HG02973 (cell line): ENCODE measurements around the gene KRT32.

Source experiments
- ATAC-seq: cut with Tn5 transposase; IDR thresholded peaks from one replicate; pipeline ENCODE4 v1.9.1; 2021; ENCODE audit warnings: moderate library complexity; ENCODE audit not compliant: unreplicated experiment

Gene KRT32

DNA sequence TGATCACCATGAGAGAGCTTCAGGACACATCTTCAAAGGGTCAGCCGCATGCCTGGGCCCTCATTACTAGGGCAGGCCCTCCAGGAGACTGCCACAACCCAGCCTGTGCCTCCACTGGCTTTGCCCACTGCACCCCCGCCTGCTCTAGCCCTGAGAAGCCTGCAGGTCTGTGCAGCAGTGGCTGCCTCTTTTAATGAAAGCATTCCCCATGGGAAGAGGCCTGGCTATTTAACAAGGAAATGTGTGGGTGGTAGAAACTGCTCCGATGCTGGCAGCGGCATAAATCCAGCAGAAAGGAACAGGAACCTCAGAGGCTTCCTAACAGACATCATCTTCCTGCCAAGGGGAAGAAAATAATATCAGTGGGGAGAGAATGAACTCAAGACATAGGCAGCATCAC, 375 bp upstream of the KRT32 start:
- no peak for ATAC-seq

DNA sequence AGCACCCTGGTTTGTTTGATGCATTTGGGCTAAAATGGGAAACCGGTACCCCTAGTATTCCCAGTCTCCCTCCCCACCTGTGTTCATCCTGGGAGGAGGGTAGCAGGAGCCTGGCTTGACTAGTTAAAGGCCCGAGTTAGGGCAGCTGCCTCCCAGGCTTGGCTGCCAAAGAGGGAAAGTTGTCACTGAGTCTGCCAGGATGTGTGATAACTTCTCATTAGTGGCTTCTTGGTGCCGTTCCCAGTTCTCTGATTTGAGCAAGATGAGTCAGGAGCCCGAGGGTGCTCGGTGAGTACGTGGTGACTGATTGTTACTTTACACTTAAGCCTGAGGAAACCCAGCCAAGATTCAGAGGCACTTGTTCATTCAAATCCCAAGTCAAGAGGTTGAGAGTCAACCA, 2.5 kb downstream of the KRT32 start:
- no peak for ATAC-seq

DNA sequence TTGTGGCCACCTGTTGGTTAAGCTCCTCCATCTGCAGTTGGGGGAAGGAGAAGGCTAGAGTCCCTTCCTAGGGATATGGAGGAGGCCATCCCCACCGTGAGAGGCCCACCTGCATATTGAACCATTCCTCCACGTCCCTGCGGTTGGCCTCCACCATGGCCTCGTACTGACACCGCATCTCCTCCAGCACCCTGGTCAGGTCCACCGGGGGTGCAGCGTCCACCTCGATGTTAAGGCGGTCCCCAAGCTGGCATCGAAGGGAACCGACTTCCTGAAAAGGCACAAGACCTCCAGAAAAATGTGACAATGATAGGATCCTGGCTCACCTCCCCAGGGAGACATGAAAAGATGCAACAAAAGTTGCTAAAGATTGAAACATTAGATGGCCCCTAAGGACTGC, 3.0 kb downstream of the KRT32 start:
- ATAC-seq = no peak

DNA sequence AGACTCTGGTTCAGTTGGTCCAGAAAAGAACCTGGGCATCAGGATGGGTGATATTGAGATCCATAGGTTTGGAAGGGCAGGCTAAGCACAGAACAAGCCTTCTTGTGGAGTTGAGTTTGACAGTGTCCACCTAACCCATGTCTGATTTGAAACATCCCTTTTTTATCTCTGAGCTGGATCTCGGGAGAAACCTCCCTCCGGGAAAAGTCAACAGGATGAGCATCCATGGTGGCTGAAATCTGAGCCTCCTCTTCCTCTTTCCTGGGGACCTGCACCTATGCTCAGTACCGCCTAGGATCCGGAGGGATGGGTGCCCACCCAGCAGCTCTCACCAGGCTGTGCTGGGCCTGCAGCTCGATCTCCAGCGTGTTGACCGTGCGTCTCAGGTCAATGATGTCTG, 3.4 kb downstream of the KRT32 start:
- no peak for ATAC-seq

DNA sequence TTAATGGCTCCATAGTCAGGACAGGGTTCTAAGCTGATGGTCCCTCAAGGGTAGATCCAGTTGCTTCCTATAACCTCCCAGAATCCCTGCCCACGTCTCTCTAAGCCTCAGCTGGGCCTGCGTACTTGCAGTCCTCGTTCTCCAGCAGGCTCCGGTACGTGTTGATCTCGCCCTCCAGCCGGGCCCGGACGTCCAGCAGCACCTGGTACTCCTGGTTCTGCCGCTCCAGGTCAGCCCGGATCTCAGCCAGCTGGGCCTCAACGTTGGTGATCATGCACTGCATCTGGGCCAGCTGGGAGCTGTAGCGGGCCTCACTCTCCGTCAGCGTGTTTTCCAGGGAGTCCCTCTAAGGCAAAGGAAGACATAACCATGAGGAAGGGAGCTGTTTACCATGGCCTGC, 4.5 kb downstream of the KRT32 start:
- ATAC-seq = no peak

DNA sequence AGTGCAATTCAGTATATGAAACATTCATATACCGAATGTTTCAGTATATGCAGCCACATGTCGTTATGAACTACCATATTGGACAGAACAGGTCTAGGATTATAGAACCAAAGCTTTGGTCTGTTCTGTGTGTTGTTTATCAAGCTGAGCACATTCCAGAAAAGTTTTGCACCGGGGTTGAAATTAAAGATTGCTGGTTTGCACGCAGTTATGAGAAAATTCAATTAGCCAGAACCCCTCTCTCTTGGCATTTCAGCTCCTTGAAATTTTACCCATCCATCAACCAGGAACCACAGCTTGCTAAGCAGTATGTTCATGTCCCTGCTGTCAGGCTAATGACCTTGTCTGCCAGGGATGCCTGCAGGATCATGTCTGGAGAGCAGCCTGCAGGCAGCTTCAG, 9.5 kb downstream of the KRT32 start:
- ATAC-seq = no peak

DNA sequence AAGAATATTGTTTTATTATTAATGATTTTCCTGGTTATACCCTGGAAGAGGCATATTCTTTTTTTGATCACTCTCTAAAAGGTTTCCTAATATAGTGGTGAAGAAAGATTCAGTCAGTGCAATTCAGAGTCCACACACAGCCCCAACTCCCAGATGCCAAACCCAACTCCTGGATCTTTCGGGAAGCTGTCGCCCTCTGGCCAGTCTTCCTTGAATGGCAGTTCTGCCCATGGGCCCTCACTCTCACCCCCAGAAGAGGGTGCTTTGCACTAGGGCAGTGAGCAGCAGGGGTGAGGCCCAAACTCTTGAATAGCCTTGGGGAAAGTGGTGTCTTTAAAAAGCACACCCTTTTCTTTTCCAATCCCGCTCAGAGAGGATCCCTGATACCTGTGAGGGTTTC, 11.0 kb downstream of the KRT32 start:
- no peak for ATAC-seq

DNA sequence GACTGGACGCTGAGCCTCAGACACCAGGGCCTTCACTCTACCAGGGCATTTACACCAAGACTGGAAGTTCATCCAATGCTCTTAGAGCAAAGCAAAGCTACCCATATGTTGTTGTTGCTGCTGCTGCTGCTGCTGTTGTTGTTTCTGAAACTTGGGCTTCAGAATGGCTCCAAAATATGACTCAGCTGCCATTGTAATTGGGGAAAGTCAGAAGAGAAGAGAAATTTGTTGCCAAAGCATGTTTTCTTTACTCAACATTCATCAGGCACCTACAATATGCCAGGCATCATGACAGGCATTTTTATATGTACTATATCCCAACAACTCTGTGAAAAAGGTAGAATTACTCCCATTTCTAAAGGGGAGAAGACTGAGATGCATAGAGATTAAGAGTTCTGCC, 11.9 kb downstream of the KRT32 start:
- ATAC-seq = no peak

DNA sequence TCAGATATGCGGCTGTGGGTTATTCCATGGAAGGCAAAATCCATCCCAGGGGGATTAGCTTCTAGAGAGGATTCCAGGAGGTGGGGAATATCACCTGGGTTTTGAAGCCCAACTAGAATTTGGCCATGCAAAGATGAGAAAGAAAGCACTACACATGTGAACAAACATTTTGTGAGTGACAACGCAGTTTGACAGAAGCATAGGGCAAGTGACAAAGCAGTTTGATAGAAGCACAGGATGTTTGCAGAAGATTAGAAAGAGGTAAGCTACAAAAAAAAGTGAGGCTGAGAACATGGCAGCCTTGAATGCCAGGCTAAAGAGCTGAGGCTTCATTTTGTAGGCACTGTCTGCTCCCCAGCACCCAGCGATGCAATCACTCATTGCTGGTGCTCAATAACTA, 14.1 kb downstream of the KRT32 start:
- ATAC-seq = no peak

DNA sequence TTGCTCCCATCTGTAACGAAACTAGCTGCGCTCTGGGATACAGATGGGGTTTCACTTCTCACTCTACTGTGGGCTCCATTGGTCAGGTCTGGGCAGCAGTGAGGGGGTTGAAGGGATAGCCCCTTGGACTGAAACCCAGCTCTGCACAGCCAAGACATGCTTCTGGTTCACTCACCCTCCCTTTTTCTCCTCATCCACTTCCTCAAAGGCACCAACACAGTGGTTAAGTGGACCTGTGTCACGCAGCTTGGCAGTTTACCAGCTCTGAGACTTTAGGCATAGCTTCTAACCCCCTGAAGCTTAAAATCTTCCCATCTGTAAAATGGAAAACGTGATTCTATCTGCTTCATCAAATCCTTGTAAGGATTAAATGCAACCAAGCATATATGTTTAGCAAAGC, 14.9 kb downstream of the KRT32 start:
- no peak for ATAC-seq

DNA sequence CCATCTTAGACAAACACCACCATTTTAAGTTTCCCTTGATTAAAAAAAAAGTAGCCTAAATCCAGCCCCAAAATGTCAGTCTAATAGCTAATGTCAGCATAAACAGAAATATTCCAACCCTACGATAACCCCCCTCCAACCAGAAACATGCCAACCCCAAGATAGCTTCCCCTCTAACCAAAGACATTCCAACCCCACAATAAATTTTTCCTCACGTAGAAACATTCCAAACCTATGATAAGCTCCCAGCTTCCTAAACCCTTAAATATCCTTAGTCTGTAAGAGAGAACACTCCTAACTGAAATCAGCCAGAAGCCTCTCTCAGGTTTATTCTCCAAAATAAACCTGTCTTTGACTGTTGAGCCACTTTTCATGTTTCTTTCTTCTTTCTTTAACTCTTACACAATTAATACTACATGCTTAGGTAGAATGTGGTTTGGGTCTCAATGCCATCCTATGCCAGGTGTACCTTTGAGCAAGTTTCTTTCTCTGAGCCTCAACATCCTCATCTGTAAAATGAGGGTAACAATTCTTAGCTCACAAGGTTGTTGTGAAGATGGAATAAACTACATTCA, 15.9 kb downstream of the KRT32 start:
- ATAC-seq = no peak

DNA sequence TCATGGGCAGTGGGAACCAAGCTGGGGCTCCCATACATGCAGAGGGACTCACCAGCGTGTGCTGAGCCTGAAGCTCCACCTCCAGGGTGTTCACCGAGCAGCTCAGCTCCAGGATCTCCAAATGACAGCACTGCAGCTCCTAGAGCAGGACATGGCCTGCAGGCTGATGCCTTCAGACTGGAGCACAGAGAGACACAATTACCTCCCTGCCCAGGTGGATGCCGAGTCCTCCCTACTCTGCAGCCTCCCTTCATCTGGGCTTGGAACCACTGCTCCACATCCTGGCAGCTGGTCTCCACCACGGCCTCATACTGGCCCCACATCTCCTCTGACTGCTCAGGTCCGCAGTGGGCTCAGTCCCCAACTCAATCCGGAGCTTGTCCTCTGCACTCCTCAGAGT, 18.2 kb downstream of the KRT32 start:
- no peak for ATAC-seq

DNA sequence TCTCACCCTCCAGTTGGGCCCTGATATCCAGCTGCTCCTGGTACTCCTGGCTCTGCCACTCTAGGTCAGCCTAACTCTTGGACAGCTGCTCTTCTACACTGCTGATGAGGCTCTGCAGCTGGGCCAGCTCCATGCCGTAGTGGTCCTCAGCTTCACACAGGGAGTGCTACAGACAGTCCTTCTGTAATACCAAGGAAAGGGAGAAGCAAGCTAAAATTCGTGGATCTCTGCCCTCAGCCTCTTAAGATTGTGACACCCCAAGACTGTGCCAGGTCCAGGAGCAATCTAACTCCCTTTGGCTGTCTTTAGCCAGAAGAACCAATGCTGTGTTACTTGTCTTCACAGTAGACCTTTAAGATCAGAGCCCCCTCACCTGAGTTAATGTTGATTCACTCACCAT, 18.7 kb downstream of the KRT32 start:
- ATAC-seq = no peak

DNA sequence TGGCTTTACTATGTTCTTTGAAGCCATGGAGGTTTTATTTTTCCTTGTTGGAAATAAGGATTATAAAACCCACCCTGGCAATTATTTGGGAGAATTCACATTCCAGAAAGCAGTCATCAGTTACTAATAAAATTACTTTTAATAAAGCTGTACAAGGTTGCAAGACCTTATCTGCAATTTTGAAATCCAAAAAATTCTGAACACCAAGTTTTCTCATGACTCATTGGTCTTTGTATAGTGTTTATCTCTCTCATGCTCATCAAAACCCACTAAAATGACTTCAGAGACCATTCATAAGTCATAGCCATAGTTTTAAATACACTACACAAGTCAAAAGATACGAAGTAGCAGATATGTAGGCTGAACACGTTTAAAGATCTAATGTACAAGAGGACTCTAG, 20.4 kb downstream of the KRT32 start:
- ATAC-seq = no peak

DNA sequence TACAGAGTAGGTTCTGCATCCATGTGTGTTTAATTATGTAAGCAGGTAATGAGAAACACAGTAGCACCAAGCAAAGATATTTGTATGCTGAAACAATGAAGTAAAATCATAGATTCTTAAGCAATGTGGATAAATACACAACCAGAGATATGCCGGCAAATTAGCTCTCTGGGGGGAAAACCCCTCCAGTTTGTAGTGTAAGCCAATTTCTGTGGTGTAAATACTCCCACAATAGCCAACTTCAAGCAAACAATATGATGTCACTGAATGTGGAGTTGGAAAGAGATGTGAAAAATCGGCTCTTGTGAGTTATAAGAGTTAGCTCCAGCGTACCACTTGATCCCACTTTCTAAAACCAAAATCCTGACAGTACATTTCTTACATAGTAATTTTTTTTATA, 22.5 kb downstream of the KRT32 start:
- ATAC-seq = no peak

DNA sequence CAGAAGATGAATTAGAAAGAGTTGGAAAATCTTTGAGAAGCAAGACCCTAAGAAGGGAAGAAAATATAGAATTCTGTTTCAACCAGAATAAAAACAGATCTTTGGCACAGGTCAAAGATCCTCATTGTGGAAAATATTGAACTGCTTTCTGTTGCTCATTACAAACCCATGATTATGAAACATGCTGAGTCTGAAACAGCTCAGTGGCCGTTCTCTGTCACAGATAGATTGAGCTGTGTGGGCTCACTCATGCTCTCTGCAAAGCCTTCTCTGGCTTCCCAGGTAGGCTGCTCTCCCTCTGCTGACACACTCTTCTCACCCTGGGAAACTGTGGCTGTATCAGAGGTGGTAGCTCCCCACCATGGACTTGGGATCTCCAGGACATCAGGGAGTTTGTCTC, 23.0 kb downstream of the KRT32 start:
- ATAC-seq = no peak

DNA sequence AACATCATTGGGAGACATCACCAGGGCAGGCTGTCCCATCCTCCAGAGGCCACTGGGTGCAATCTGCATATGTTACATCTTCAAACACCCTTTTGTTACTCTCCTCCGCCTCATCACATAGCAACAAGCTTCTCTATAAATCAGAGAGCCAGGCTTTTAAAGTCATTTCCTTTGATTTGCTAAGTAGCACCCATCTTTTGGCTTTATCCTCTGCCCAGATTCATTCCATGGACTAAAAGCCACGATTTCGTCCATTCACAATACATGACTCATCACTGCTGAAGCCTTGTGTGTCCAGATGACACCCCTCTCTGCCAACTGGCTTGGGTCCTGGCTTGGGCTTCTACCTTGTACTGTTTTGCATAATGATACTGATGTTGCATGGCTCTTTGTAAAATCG, 24.4 kb downstream of the KRT32 start:
- ATAC-seq = no peak

DNA sequence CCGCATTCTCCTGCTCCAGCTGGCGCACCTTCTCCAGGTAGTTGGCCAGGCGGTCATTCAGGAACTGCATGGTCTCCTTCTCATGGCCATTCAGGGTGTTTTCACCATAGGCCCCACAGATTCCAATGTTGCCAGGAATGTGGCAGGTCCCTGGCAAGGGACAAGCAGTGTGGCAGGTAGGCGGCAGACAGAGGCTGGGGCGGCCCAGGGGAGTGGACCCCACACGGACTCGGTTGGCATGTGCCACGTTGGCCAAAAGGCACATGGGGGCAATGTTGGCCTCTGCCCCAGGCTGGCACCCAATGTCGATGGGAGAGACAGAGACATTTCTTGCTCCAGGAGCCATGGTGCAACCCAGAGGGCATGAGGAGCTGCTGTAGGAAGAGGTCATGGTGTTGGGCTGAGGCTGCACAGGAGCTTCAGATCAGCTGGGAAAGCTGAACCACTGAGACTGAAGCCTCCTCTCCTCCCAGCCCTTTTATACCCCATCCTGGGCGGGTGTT, 26.6 kb downstream of the KRT32 start, which contains the start of gene KRT38:
KRT38 (minus strand) TSS at position 453 of the 503 bp plus-strand sequence; CDS start at position 391, 62 bp downstream.
- ATAC-seq = no peak

DNA sequence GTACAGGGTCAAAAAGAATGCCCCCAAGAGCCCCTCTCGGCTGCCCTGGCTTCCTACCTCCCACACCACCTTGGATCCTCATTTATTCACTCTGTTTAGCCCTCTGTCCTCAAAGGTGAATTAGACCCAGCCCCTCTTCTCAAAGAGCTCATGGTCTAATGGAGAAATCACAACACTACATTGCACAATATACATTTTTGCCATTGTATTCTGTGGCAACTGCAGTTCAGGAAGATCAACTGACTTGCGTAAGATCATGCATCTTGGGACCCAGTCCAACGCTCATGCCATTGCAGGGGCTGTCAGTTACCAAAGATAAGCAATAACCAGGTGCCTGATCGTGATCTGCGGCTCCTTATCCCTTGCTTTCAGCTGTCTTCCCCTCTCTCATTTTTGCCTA, 27.8 kb downstream of the KRT32 start:
- no peak for ATAC-seq

DNA sequence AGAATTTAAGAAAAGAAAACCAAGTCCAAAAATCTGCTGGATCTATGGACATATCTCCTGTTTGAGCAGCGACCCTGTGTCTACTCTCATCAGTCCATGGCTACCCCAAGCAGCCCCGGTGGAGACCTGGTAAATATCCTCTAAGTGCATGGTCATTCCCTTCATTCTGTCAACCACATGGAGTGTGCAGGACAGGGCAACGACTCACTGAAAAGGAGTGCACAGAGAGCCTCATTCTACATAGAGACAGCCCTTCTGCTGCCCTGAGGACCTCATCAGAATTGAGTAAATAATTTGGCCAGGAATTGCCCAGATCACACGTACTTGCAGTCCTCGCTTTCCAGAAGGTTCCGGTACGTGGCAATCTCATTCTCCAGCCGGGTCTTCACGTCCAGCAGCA, 29.4 kb downstream of the KRT32 start:
- ATAC-seq = no peak

DNA sequence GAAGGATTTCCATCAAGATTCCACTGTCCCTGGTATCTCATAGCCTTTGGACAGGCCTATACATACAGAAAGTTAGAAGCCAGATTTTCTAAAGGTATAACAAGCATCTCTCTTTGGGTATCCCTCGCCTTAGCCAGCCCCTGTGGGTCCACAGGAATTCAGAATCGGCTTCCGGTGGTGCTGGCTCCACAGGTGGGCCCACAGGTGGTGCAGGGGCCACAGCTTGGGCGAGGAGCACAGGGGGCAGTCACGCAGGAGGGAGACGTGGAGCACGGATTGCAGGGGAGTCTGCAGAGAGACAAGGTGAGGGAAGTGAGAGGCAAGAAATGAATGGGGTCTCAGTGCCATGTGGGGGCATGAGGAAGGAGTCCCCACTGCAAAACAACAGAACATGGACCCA, 29.9 kb downstream of the KRT32 start:
- ATAC-seq = no peak

DNA sequence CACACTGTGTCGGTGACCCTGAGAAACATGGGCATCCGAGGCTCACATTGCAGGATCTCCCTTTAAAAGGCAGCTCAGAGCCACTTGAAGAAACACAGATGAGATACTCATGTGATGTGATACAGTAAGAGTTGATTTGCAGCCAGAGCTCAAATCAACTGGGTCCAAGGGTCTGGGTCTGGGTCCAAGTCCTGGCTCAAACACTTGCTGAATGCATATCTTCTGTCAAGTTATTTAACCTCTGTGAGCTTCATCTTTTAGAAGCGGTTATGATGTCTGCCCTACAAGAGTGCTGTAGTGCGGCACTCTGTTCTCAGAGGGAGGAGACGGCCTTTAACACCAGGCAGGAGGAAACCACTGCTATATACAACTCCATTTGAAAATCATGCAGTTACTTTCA, 32.8 kb downstream of the KRT32 start:
- ATAC-seq = no peak

DNA sequence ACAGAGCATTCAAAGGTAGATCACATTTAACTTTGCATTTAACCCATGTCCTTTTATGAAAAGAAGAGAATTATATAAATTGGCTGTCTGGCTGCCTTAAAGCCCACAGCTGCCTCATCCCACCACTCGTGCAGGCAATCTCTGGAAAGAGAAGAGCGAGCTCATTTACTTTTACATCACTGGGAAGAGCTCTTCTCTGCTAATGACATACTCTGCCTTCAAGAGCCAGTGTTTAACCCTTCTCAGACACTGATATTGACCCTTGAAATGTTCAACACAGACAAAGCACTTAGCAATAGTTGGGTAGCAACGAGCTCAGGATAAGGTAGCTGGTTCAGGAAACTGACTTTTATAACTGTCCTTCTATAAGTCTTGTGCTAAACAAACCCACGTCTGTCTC, 33.2 kb downstream of the KRT32 start:
- no peak for ATAC-seq

DNA sequence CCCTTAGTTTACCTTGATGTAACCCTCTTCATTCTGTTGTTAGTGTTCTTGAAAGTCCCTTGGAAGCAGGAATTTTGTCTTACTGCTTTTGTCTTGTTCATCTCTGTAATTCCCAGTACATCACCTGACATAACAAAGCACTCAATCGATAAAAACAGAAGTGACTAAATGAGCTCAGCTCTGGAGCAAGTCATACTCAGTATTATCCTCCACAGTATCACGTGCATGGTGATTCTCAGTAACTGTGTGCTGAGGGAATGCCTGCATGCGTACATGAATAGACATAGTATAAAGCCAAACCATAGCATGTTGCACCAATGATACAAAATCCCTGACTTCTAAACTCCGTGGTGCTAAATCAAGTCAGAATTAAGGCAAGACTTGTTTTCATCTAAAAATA, 33.6 kb downstream of the KRT32 start:
- no peak for ATAC-seq
